Endothelial cell of umbilical vein (primary cell): Measurements from ENCODE around the gene PHOX2B. TPM values are rescaled to one million over a fixed set of nuclear protein-coding genes. Genes with fewer than 3 reads are reported as not detected.

ENCODE experiments used
- BruUV-seq: library from RNA; stranded (reverse); fragments of 400-500 nt; replicated peaks from 2 replicates; lab custom pipeline; 2021; lab: Mats Ljungman, UMichigan
- CTCF ChIA-PET: fragments of 300-600, 350-600 bp; sonication (Branson Sonifier 250); formaldehyde crosslinking; loops from one replicate; lab custom pipeline; 2021; ENCODE audit warnings: antibody characterized with exemption, inconsistent platforms; lab: Charles Lee
- POLR2A ChIA-PET: fragments of 300-600, 350-600 bp; sonication (Branson Sonifier 250); formaldehyde crosslinking; loops from one replicate; lab custom pipeline; 2021; ENCODE audit warnings: antibody characterized with exemption, inconsistent platforms; lab: Charles Lee
- DNase-seq: peaks from one replicate; pipeline ENCODE4 v3.0.0-alpha.2; 2011; ENCODE audit warnings: low read depth, low spot score
- FAIRE-seq: peaks from 2 replicates; lab custom pipeline; 2011; peaks lifted over from hg19 to GRCh38; lab: Jason Lieb, UNC
- H2AFZ ChIP-seq: 2 replicates; pipeline ENCODE4 v1.6.0; 2012; ENCODE audit warnings: low read depth, low read length, control low read depth, inconsistent platforms
- H3K27ac ChIP-seq: 2 replicates; pipeline ENCODE4 v1.5.1; 2011; ENCODE audit warnings: low read depth, mild to moderate bottlenecking, control low read depth, low read length, moderate library complexity; ENCODE audit not compliant: insufficient read depth
- H3K27me3 ChIP-seq, 2 experiments: 2 replicates each; pipeline versions ENCODE4 v1.6.0 to v1.6.1; 2011; ENCODE audit warnings: low read length in 2 of 2, mixed read lengths in 1 of 2; ENCODE audit not compliant: control insufficient read depth in 2 of 2, insufficient read depth in 2 of 2
- H3K36me3 ChIP-seq, 2 experiments: 2 replicates in 1 of 2; 3 replicates in 1 of 2; pipeline ENCODE4 v1.5.1; 2011; ENCODE audit warnings: low read length in 2 of 2, mild to moderate bottlenecking in 1 of 2, moderate library complexity in 1 of 2; ENCODE audit not compliant: control insufficient read depth in 2 of 2, insufficient read depth in 2 of 2; ENCODE audit errors: extremely low read depth in 1 of 2
- H3K4me1 ChIP-seq: 3 replicates; pipeline ENCODE4 v1.5.1; 2011; ENCODE audit warnings: mild to moderate bottlenecking, low read length; ENCODE audit not compliant: control insufficient read depth, insufficient read depth; ENCODE audit errors: extremely low read depth
- H3K4me2 ChIP-seq: 2 replicates; pipeline ENCODE4 v1.6.1; 2011; ENCODE audit warnings: low read length, control low read depth, mixed read lengths; ENCODE audit not compliant: insufficient read depth
- H3K4me3 ChIP-seq, 3 experiments: fragments of 200-600 bp in 1 of 3; sonication (generic), shearing (Covaris generic) in 1 of 3; replicated peaks in 1 of 3; 2 replicates each; pipeline ENCODE4 v1.5.1; 2011 to 2016; ENCODE audit warnings: control low read depth in 3 of 3, low read length in 3 of 3, mild to moderate bottlenecking in 2 of 3, inconsistent platforms in 1 of 3, low read depth in 1 of 3, moderate library complexity in 1 of 3; ENCODE audit not compliant: insufficient read depth in 1 of 3
- H3K79me2 ChIP-seq: 2 replicates; pipeline ENCODE4 v1.6.0; 2012; ENCODE audit warnings: low read length, inconsistent platforms; ENCODE audit not compliant: control insufficient read depth, insufficient read depth
- H3K9ac ChIP-seq: replicated peaks from 2 replicates; pipeline ENCODE3; 2011; ENCODE audit warnings: low read length, control low read depth; ENCODE audit not compliant: insufficient read depth; ENCODE audit errors: extremely low read depth
- H3K9me1 ChIP-seq: replicated peaks from 3 replicates; pipeline ENCODE4 v1.6.0; 2011; ENCODE audit warnings: mild to moderate bottlenecking, low read length; ENCODE audit not compliant: control insufficient read depth, insufficient read depth; ENCODE audit errors: extremely low read depth
- H3K9me3 ChIP-seq: replicated peaks from 2 replicates; pipeline ENCODE4 v1.5.1; 2012; ENCODE audit warnings: low read length, inconsistent platforms; ENCODE audit not compliant: control insufficient read depth, insufficient read depth
- H4K20me1 ChIP-seq: replicated peaks from 2 replicates; pipeline ENCODE3; 2011; ENCODE audit warnings: mild to moderate bottlenecking, low read length; ENCODE audit not compliant: control insufficient read depth, insufficient read depth; ENCODE audit errors: extremely low read depth
- dilution Hi-C: fragments of 300-500 bp; cut with MboI; formaldehyde crosslinking; loops from one replicate; pipeline ENCODE4 v1.15.0; 2019; ENCODE audit warnings: low sequenced_read_pairs; ENCODE audit not compliant: extremely low pct_ligation_motif_present
- intact Hi-C: fragments of 100-400 bp; cut with micrococcal nuclease; formaldehyde crosslinking; loops from one replicate; pipeline ENCODE4 v1.10.0; 2022
- polyA plus RNA-seq, 4 experiments: library from polyadenylated mRNA; depleted of rRNA in 3 of 4; stranded (reverse) in 3 of 4; unstranded in 1 of 4; fragments of >200 nt; gene quantifications; 2 replicates each; pipeline versions ENCODE4 v1.2.1 to v1.2.3, GENCODE V29; 2011 to 2012; ENCODE audit warnings: missing spikeins in 1 of 4
- total RNA-seq: library from RNA; stranded (reverse); gene quantifications from 2 replicates; pipeline ENCODE4 v1.2.3, GENCODE V29; 2021
- TF ChIP-seq, protein P1 (sequence below), 2 donors: IDR thresholded peaks; 1 replicate in 1 of 2; 2 replicates in 1 of 2; pipeline ENCODE4 v1.5.1; 2011; ENCODE audit warnings: low read length in 2 of 2, mild to moderate bottlenecking in 2 of 2, moderate library complexity in 2 of 2, control low read depth in 1 of 2, inconsistent platforms in 1 of 2, low read depth in 1 of 2; ENCODE audit not compliant: insufficient read depth in 1 of 2; ENCODE audit errors: extremely low read depth in 1 of 2
- TF ChIP-seq, protein P2 (sequence below): IDR thresholded peaks from 2 replicates; pipeline ENCODE4 v1.6.1; 2011; ENCODE audit not compliant: insufficient read depth, insufficient read length

Gene PHOX2B
- total and polyA plus RNA-seq, 2 donors (not counting 3 experiments of a cell fraction or from before 2014, with no cell fraction given) = not detected

DNA sequence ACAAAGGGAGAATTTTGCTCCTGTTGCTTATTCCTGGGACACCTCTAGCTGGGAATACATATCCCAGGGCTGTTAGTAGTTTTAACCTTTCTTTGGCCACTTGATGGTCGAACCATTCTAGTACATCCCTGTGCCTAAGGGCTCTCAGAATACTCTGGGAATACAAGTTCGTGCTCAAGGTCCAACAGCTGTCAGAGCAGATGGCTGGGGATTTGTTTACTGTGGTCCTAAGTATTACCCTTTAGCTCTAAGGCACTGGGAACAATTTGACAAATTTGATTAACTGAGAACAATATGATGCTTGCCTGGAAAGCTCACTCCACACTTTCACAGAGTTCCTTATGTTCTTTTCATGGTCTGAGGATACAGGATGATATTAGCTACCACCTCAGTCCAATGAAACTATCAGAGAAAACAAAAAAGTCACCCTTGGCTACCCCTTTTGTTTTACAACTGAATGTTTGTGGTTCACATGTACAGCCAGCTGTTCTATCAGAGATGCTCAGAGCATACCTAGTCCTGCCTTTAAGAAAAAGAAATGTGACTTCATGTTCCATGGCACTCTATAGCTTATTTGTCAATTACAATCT lies 47.4 kb upstream of the PHOX2B start:
- Histone ChIP-seq H3K4me2 (no peak overlapping the region), H3K9me3 (no peaks in the 10 kb centered on the region), H3K79me2 (no peaks in the 10 kb centered on the region), H3K9me1 (no peaks in the 10 kb centered on the region), H3K4me3 (no peak overlapping the region), H3K27me3 (peaks cover 13 to 16% of the 10 kb centered on the region in 2 experiments), H4K20me1 (no peaks in the 10 kb centered on the region), H3K27ac (no peak overlapping the region), H3K9ac (no peak overlapping the region), H2AFZ (no peak overlapping the region), H3K4me1 (no peaks in the 10 kb centered on the region), H3K36me3 (no peaks in the 10 kb centered on the region)
- dilution Hi-C loops (no loop called here), intact Hi-C loops (no loop called here)
- FAIRE-seq = no peak
- no peak for DNase-seq
- ChIA-PET POLR2A (no interaction called here), CTCF (interaction anchor here (1.0 to 1.6 kb wide), 3 partner anchors 18 to 58 kb away, joined by 3 read pairs; no protein-coding TSS in a partner anchor)
- TF ChIP-seq, protein P1, sequence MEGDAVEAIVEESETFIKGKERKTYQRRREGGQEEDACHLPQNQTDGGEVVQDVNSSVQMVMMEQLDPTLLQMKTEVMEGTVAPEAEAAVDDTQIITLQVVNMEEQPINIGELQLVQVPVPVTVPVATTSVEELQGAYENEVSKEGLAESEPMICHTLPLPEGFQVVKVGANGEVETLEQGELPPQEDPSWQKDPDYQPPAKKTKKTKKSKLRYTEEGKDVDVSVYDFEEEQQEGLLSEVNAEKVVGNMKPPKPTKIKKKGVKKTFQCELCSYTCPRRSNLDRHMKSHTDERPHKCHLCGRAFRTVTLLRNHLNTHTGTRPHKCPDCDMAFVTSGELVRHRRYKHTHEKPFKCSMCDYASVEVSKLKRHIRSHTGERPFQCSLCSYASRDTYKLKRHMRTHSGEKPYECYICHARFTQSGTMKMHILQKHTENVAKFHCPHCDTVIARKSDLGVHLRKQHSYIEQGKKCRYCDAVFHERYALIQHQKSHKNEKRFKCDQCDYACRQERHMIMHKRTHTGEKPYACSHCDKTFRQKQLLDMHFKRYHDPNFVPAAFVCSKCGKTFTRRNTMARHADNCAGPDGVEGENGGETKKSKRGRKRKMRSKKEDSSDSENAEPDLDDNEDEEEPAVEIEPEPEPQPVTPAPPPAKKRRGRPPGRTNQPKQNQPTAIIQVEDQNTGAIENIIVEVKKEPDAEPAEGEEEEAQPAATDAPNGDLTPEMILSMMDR (IDR thresholded peaks at IDR 0.05; ENCODE audit: extremely low read depth in 1 of 2, insufficient read depth in 1 of 2, low read depth in 1 of 2, low read length in 2 of 2) = no peak
- no TSS peak for BruUV-seq

DNA sequence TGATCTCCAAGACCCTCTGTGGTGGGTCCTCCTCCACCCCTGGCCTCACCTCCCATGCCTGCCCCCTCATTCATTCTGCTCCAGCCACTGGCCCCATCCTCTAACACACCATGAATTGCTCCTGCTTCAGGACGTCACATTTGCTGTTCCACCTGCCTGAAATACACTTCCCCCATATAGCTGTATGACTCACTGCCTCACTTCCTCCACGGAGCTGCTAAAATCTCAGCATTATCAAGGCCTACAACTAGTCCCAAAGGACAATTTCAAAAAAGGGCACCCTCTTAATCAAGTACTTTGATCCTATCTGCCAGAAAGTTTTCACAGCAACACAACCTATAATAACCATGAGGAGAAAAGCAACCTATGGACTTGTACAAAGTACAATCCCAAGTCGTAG lies 43.6 kb upstream of the PHOX2B start:
- Histone ChIP-seq H3K9me3 (no peaks in the 10 kb centered on the region), H3K9me1 (no peaks in the 10 kb centered on the region), H3K4me1 (no peaks in the 10 kb centered on the region), H3K4me2 (no peak overlapping the region), H3K4me3 (no peak overlapping the region), H3K27me3 (peaks cover 13 to 15% of the 10 kb centered on the region in 2 experiments), H2AFZ (no peak overlapping the region), H3K79me2 (no peaks in the 10 kb centered on the region), H4K20me1 (no peaks in the 10 kb centered on the region), H3K9ac (no peak overlapping the region), H3K36me3 (no peaks in the 10 kb centered on the region), H3K27ac (no peak overlapping the region)
- no TSS peak for BruUV-seq
- DNase-seq (no peak), FAIRE-seq (no peak)
- dilution Hi-C loops = no loop called here
- CTCF ChIA-PET = no interaction called here
- POLR2A ChIA-PET = no interaction called here
- TF ChIP-seq, protein P2, sequence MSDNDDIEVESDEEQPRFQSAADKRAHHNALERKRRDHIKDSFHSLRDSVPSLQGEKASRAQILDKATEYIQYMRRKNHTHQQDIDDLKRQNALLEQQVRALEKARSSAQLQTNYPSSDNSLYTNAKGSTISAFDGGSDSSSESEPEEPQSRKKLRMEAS = no peak
- intact Hi-C loops = no loop called here
